HUES64 (cell line): Measurements from ENCODE around the gene HOXA11.

Source experiments
- H3K27ac ChIP-seq: 2 replicates; pipeline ENCODE4 v1.7.0; 2013; ENCODE audit warnings: low read depth, low read length, inconsistent platforms
- H3K27me3 ChIP-seq: 2 replicates; pipeline ENCODE4 v1.6.1; 2013; ENCODE audit warnings: mild to moderate bottlenecking, low read length; ENCODE audit not compliant: insufficient read depth
- H3K36me3 ChIP-seq: 2 replicates; pipeline ENCODE4 v1.6.1; 2013; ENCODE audit warnings: mild to moderate bottlenecking, low read length; ENCODE audit not compliant: insufficient read depth
- H3K4me1 ChIP-seq: 2 replicates; pipeline ENCODE4 v1.6.1; 2013; ENCODE audit warnings: mild to moderate bottlenecking, low read length, moderate library complexity; ENCODE audit not compliant: insufficient read depth
- H3K4me3 ChIP-seq: 2 replicates; pipeline ENCODE4 v1.5.1; 2013; ENCODE audit warnings: mild to moderate bottlenecking, low read length, moderate library complexity
- H3K9ac ChIP-seq: 2 replicates; pipeline ENCODE4 v1.6.1; 2013; ENCODE audit warnings: mild to moderate bottlenecking, low read depth, low read length
- H3K9me3 ChIP-seq: 2 replicates; pipeline ENCODE4 v1.6.1; 2013; ENCODE audit warnings: low read depth, low read length; ENCODE audit not compliant: insufficient read depth
- WGBS: fragments of 150-250, 120-280 bp; methylation state at CpG from one replicate; pipeline ENCODE4 v1.1.7; 2013; ENCODE audit warnings: missing lambda C conversion rate; 5-methylcytosine and 5-hydroxymethylcytosine counted together

HOXA11 gene

GRCh38 chr7:27169658-27170425 lies 15.2 kb downstream of the HOXA11 start:
- Histone ChIP-seq H3K36me3 (no peaks in the 10 kb centered on the region), H3K9ac (no peak overlapping the region)

DNA sequence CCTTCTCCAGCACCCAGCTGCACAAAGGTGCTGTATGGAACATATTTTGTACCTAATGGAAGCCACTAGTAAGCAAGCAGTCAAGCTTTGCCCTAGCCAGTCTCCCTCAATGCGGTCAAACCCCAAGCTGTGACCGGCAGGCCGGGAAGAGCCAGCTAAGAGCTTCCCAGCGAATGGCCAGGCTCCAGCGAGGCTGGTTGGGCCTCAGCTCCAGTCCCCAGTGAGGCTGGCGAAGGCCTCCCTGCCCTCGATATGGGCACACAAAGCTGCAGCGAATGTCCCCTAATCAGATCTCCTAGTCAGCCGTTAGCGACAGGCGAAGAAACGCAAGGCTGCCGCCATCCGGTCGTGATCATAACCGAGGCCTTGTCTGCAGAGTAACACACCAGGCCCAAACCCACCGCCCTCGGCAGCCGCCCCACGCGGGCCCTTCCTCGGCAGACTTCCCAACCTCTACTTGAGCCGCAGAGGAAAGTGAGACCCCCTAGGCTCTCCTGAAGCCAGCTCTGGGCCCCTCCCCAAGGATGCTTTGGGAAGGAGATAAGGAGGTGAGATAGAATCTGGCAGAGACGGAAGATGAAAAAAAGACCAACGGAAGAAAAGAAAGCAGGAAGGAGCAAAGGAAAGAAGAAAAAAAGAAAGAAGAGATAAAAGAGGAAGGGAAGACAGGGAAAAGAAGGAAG lies 16.6 kb downstream of the HOXA11 start:
- Histone ChIP-seq H3K9ac (no peak overlapping the region), H3K9me3 (0 out of 2 replicates have a peak, but pooled peaks cover 8% of the 10 kb centered on the region), H3K36me3 (no peaks in the 10 kb centered on the region), H3K4me3 (no peak overlapping the region), H3K4me1 (no peaks in the 10 kb centered on the region), H3K27me3 (peaks cover 100% of the 10 kb centered on the region), H3K27ac (no peak overlapping the region)
- WGBS, result 8% methylated on average over 25 of the region's 25 CpGs

More at GRCh38 chr7:27169658-27170425, 15.2 kb downstream of the HOXA11 start:
- 2% methylated on average over 38 of the region's 46 CpGs for WGBS
- no peaks in the 10 kb centered on the region for H3K4me1 ChIP-seq
- H3K27me3 ChIP-seq, result peaks cover 100% of the 10 kb centered on the region
- H3K4me3 ChIP-seq, result no peak overlapping the region
- no peak overlapping the region for H3K27ac ChIP-seq
- H3K9me3 ChIP-seq, result 0 out of 2 replicates have a peak, but pooled peaks cover 8% of the 10 kb centered on the region

DNA sequence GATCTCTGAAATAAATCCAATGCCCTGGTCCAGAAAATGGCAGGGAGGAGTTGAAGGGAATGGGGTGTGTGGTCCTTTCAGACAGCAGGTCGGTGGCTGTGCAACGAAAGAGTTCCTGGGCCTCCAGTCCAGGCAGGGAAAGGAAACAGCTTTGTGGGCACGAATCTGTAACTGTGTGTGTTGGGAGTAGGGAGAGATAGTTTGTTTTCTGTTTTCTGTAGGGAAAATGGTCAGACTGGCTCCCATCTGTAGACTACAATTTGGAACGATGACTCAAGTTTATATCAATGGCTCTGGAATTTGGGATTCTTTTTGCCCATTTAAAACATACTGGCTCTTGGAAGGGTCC lies 17.1 kb downstream of the HOXA11 start:
- no peaks in the 10 kb centered on the region for H3K4me1 ChIP-seq
- H3K9ac ChIP-seq, result no peak overlapping the region
- no peaks in the 10 kb centered on the region for H3K36me3 ChIP-seq
- H3K27me3 ChIP-seq, result peaks cover 100% of the 10 kb centered on the region
- H3K27ac ChIP-seq, result no peak overlapping the region
- H3K4me3 ChIP-seq, result no peak overlapping the region
- H3K9me3 ChIP-seq, result 0 out of 2 replicates have a peak, but pooled peaks cover 8% of the 10 kb centered on the region
- 20% methylated on average over 4 of the region's 4 CpGs for WGBS

DNA sequence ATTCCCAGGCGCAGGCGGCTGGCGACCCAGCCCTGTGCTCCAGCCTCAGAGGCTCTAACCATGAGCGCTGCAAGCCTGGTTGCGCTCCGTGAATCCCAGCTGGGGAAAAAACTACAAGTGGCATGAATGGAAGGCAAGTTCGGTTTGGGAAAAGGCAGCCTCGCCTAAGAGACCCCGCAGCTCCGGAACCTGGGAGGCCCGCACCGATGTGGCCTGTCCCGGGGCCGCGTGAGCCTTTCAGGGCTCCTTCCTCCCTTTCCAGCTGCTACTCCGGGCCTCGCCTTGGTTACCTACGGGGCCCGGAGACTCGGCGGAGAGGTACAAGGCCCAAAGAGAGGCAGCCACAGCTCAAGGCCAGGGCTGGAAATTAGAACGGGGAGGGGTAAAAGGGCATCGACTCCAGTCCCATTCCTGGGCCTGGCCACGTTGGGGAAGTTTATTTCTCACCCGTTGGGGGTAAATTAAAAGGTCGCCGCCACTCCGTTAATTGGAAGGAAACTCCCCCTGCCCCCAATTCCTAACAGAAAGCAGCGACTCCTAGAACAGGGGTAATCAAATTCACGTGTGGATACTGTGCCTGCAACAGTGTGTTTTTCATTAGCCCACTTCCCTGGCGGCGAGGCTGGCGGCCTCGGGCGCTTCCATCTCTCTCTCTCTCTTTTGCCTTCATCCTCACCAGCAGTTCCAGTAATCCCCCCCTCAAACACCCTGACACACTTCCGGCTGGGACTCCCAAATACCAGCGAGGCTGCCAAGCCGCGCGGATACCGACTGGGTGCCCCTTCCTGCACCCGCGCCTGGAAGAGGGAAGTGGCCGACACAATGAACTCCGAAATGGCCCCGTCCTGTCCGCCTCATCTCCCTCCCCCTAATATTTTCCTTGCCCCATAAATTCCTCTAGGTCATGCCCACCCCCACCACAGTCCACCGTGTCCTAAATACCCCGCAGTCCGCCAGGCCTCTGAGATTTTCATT lies 18.2 kb downstream of the HOXA11 start:
- WGBS, result 5% methylated on average over 50 of the region's 50 CpGs
- Histone ChIP-seq H3K9ac (no peak overlapping the region), H3K36me3 (no peaks in the 10 kb centered on the region), H3K27ac (no peak overlapping the region), H3K4me3 (no peak overlapping the region), H3K9me3 (0 out of 2 replicates have a peak, but pooled peaks cover 8% of the 10 kb centered on the region), H3K4me1 (no peaks in the 10 kb centered on the region), H3K27me3 (peaks cover 100% of the 10 kb centered on the region)

- no peak overlapping the region for H3K27ac ChIP-seq
- 0 out of 2 replicates have a peak, but pooled peaks cover 5% of the 10 kb centered on the region for H3K9me3 ChIP-seq
- WGBS, result 8% methylated on average over 46 of the region's 46 CpGs
- no peaks in the 10 kb centered on the region for H3K4me1 ChIP-seq
- peaks cover 100% of the 10 kb centered on the region for H3K27me3 ChIP-seq
- H3K36me3 ChIP-seq, result no peaks in the 10 kb centered on the region
- no peak overlapping the region for H3K9ac ChIP-seq
- H3K4me3 ChIP-seq, result no peak overlapping the region
Measured at GRCh38 chr7:27165996-27166530, 19.0 kb downstream of the HOXA11 start.

GRCh38 chr7:27165089-27165995 lies 19.7 kb downstream of the HOXA11 start, which contains the start of gene HOXA9:
TSS of gene HOXA9 (minus strand) at chr7:27165537. CDS start at chr7:27165457, 80 bp downstream.
- WGBS, result 10% methylated on average over 80 of the region's 82 CpGs
- Histone ChIP-seq H3K4me1 (no peaks in the 10 kb centered on the region), H3K27ac (no peak within 1 kb of the TSS), H3K36me3 (no peaks in the 10 kb centered on the region), H3K4me3 (no peak within 1 kb of the TSS), H3K9ac (no peak within 1 kb of the TSS), H3K9me3 (0 out of 2 replicates have a peak, but pooled peaks cover 4% of the 10 kb centered on the region), H3K27me3 (peaks cover 100% of the 10 kb centered on the region)

GRCh38 chr7:27164367-27165088 lies 20.5 kb downstream of the HOXA11 start:
- Histone ChIP-seq H3K9ac (no peak overlapping the region), H3K27ac (no peak overlapping the region), H3K9me3 (0 out of 2 replicates have a peak, but pooled peaks cover 4% of the 10 kb centered on the region), H3K36me3 (no peaks in the 10 kb centered on the region), H3K4me1 (no peaks in the 10 kb centered on the region), H3K27me3 (peaks cover 100% of the 10 kb centered on the region), H3K4me3 (no peak overlapping the region)
- 3% methylated on average over 47 of the region's 47 CpGs for WGBS

DNA sequence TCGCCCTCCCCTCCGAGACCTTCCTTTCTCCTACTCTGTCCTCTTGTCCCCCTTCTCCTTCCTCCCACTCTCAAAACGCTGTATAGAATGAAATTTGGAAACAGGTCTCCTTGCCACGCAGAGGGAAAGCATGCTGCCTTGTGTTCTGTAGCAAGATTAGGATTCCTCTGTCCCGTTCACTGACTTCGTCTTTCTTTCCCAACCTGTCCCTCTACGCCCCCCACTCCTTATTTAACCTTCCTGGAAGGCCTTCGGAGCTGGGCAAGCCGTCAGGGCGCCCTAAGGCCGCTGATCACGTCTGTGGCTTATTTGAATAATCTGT lies 21.0 kb downstream of the HOXA11 start:
- Histone ChIP-seq H3K4me1 (no peaks in the 10 kb centered on the region), H3K9me3 (0 out of 2 replicates have a peak, but pooled peaks cover 4% of the 10 kb centered on the region), H3K36me3 (no peaks in the 10 kb centered on the region), H3K27me3 (peaks cover 100% of the 10 kb centered on the region), H3K27ac (no peak overlapping the region), H3K9ac (no peak overlapping the region), H3K4me3 (no peak overlapping the region)
- 4% methylated on average over 12 of the region's 12 CpGs for WGBS

- H3K4me3 ChIP-seq, result no peak overlapping the region
- no peak overlapping the region for H3K9ac ChIP-seq
- WGBS, result 16% methylated on average over 24 of the region's 24 CpGs
- H3K27ac ChIP-seq, result no peak overlapping the region
- H3K9me3 ChIP-seq, result 0 out of 2 replicates have a peak, but pooled peaks cover 4% of the 10 kb centered on the region
- peaks cover 100% of the 10 kb centered on the region for H3K27me3 ChIP-seq
- no peaks in the 10 kb centered on the region for H3K36me3 ChIP-seq
- no peaks in the 10 kb centered on the region for H3K4me1 ChIP-seq
Measured at GRCh38 chr7:27163288-27164044, 21.6 kb downstream of the HOXA11 start.
